ENCODE measurements around the gene MVK.
"Not testable (repeated sequence)": the region's sequence is repeated elsewhere in the genome, so short reads cannot be mapped to it uniquely, and the experiment has no call there.

Gene MVK

DNA sequence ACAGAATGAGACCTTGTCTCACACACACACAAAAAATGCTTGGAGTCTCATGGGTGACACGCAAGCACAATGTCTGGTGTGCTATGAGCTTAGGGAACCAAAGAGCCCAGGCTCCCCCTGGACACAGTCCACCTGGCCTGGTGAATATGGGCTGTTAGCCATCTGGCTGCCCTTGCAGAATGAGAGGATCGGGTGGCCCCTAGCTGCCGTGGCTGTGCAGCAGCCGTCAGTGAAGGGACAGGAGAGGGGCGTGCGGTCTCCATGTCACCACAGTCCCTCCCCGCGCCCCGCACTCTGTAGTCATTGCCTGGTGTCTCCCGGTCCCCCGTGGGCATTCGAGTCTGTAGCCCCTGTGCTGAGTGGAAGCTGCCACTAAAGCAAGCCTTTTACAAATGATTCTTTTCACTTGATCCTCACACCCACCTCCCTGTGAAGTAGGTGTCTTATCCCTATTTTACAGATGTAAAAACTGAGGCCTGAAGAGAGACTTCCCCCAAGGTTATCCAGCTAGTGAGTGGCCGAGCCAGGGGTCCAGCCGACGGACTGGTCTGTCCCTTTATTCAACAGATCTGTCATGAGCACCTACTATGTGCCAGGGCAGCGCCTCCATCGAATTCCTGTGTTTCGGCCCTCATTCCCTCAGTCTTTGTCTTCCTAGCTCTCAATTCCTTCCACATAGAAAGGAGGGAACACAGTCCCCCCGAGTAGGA lies 18.8 kb downstream of the MVK start:
- no peak for DNase-seq

DNA sequence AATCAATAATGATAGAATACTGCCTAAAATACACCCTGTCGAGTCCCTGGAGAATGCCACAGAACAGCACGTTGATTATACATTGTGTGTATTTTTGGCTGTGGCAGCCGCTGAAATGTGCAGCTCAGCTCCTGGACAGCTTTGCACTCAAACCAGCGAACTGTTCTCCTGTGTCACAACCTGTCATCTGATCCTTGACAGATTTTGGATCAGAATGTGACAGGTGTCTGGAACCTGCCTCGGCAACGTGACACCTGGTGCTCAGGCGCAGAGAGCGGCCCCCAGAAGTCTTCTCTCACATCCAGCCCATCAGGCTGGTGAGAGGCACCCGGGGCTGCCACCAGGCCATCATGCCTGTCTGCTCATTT lies 19.3 kb downstream of the MVK start:
- DNase-seq: no peak

DNA sequence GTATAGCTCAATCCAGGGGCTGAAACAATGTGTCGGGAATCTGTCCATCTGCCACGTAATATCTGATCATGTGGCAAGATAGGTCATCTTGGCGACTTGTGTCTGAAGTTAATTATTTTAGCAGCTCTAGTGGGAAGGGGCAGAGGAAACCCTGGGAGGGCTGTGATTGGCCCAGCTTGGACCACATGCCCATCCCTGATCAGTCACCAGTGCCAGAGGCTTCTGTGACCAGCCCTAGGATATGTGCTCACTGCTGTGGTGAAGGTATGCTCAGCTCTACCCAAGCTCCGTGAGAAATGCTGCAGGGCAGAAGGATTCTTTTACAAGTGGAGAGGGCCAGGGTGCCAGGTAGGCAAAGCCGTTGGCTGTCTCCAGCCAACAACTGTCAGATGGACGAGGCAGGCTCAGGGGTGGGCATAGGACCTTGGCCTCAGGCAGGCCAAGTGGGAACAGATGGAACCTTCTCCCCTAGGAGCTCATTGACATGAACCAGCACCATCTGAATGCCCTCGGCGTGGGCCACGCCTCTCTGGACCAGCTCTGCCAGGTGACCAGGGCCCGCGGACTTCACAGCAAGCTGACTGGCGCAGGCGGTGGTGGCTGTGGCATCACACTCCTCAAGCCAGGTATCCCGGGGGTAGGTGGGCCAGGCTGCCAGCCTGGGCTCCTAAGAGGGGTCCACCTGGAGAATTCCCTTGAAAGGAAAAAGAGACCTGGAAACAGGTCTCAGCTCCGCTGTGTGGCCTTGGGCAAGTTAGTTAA lies 21.1 kb downstream of the MVK start:
- DNase-seq: no peak

DNA sequence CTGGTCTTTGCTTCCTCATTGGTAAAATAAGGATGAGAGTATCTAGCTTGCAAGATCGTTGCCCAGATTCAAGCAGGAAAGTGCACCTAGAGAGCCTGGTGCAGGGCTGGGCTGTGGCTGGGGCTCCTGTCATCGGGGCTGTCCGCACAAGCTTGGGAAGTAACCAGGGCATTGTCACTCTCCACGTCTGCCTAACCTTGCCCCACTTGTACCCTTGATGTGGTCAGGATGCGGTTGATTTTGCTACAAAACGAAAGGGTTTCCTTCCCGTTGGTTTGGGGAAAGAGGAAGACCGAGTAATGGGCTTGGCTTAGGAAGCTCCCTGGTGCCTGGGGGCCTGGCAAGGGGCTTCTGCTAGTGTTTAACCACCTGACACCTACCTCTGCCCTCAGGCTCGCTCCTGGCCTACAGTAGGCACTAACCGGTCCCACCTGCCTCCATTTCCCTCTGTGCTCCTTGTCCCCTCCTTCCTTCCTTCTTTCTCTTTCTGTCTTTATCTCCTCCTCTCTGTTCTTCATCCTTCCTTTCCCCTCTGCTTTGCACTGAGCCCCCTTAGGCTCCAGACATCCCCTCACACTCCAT lies 21.8 kb downstream of the MVK start:
- no peak for DNase-seq

DNA sequence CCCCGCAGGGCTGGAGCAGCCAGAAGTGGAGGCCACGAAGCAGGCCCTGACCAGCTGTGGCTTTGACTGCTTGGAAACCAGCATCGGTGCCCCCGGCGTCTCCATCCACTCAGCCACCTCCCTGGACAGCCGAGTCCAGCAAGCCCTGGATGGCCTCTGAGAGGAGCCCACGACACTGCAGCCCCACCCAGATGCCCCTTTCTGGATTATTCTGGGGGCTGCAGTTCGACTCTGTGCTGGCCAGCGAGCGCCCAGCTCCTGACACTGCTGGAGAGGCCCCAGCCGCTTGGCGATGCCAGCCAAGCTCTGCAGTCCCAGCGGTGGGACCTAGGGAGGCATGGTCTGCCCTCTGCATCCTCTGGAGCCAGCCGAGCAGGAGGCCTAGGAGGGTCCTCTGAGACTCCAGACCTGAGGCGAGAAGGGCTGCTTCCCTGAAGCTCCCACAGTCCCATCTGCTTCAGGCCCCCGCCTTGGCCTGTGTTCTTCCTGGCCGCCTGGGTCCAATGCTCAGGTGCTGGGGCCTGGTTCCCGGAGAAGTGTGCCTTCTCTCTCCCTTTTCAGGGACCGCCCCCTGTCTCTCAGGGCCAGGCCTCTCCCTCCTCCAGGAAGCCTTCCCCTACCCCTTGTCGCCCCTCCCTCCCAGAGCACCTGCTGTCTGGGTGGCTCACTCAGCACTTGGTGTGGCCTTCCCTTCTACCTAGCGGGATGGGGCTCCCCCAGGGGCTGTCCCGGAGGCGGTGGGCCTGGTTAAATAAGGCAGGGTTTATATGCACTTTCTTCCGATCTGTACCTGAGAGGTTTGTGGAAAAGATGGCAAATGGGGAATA lies 23.0 kb downstream of the MVK start:
- DNase-seq: no peak

DNA sequence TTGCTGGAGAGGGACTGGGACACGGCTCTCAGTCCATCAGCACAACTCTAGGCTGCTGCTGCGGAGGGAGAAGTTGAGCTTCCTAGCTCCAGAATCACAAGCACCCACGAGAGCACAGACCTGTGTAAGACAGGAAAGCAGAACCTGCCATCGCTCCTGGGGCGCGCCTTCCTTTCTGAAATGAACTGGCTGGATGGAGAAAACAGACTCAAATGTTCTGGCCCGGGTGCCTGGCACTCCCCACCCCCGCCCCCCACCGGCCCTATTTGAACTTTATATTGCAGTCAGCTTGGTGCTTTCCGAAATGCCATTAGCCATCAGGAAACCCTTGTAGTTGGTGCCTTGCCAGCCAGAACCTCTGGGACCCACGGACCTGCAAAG lies 23.8 kb downstream of the MVK start:
- DNase-seq: no peak

DNA sequence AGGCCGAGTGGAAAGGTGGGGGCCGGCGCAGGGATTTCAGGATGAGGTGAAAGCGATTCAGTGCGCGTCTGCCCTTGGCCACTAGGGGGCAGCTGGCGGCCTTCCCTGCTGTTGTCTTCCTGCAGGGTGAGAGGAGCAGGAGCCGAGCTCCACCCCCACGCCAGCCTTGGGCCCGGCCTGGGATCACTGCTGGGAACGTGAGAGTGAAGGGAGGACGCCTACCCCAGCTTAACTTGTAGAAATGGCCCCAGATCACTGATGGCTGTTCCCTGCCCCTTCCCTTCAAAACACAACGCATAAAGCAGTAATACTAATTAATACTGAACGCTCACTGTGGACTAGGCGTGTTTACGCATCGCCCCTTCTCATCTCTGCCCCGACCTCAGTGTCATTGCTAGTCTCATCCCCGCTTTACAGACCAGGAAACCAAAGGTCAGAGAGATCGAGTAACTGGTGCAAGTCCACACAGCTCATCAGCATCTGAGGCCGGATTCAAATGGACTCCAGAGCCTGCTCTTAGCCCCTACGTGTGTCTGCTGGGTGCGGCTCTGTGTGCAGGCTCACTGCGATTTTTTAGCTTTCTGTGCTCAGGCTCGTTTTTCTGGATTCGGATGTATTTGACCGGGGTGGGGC lies 24.3 kb downstream of the MVK start:
- peak; percentile 35 for DNase-seq

GRCh38 chr12:109598428-109598854 lies 24.8 kb downstream of the MVK start:
- DNase-seq: no peak

- DNase-seq: no peak
Measured at GRCh38 chr12:109599087-109599486, 25.5 kb downstream of the MVK start.

DNA sequence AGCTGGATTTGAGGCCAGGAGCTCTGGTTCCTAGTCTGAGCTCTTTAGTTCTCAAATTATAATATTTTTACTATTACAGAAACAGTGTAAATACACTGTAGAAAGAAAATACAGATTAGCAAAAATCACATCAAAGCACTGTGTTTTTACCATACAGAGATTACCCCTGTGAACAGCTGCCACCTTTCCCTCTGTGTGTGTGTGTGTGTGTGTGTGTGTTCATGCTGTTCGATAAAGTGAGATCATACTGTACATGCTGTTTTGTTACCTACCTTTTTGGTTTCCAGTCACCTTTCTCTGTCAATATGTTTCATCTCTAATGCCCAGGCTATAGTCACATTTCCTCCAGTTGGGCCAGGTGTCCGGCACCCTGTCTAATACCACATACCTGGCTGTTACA lies 26.9 kb downstream of the MVK start:
- no peak for DNase-seq

DNA sequence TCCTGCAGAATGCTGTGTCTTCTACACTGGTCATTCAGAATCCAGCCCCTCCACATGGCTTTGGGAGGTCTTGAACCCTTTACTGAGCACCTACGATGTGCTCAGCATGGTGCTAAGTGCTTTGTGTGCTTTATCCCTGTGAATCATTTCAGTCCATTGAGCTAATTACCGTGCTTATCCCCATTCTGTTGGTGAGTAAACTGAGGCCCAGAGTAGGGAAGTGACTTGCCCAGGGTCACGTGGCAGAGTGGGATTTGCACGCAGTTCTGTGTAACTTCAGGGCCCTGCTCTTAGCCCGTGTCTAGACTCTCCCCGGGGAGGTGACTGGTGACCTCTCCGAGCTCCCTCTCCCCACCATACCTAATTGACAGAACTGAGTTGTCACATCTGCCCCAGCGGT lies 27.4 kb downstream of the MVK start:
- no peak for DNase-seq

GRCh38 chr12:109601557-109601956 lies 28.0 kb downstream of the MVK start:
- no peak for DNase-seq

GRCh38 chr12:109602132-109602531 lies 28.5 kb downstream of the MVK start:
- DNase-seq: not testable (repeated sequence)

DNA sequence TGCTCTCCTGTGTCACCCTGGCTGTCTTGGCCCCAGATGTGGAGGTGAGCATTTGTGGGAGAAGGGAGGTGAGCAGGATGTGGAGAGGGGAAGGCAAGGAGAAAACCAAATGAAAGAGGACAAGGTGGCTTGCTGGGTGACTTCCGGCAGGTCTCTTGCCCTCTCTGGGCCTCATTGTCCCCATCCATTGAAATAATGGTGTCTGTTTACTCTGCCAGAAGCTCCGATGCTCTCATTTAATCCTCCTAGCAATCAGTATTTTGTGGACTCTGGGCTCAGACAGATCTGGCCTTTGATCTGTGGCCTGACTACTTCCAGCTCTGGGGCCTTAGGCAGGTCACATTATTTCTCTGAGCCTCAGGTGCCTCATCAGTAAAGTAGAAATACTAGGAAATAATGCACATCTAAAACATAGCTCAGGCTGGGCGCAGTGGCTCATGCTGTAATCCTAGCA lies 30.6 kb downstream of the MVK start:
- DNase-seq: no peak

- no peak for DNase-seq
Measured at GRCh38 chr12:109605016-109605415, 31.4 kb downstream of the MVK start.

DNA sequence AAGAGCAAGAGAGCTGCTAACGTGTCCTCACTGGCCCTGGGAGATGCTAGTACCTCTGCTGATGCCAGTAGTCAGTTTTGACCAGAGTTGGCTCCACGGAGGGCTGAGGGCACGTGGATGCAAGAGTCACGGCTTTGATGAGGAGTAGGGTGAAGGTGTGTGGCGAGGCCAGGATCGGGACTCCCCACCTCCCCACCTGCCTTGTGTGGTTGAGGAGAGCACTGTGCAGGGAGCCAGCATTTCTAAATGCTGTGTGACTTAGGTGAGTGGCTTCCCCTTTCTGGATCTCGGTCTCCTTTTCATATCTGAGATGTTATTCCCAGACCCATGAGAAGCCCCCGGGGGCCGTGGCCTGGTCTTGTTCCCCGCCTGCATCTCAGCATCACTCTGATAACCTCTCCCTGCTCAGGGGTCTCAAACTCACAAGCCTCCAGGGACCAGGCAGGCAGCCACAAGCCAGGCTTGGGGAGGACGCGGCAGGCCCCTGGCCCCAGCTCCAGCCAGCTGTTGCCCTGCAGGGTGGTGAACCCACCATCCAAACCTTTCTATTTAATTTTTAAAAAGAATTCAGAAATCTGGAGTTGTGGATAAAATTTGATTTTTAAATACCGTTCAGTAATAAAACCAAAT lies 32.1 kb downstream of the MVK start:
- DNase-seq: no peak

- no peak for DNase-seq
Measured at GRCh38 chr12:109606320-109607028, 32.9 kb downstream of the MVK start.

DNA sequence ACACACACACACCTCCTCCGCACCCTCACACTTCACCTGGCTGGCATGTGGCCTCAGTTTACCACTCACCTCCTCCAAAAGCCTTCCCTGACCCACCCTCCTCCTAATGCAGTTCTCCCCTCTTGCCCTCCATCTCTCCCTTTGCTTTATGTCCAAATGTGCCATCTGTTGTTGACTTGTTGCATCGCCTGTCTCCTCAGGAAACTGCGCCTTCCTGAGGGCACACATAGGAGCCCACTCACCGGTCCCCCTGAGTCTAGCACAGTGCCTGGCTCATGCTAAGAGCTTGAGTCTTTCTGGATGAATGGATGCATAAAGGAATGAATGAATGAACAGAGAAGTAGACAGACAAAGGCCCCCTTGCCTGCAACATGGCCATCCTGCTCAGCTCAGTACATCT lies 34.0 kb downstream of the MVK start:
- DNase-seq: no peak

- DNase-seq: no peak
Measured at GRCh38 chr12:109608270-109608669, 34.7 kb downstream of the MVK start.

- DNase-seq: no peak
Measured at GRCh38 chr12:109608793-109609192, 35.2 kb downstream of the MVK start.

GRCh38 chr12:109609342-109609741 lies 35.7 kb downstream of the MVK start:
- DNase-seq: no peak

- no peak for DNase-seq
Measured at GRCh38 chr12:109610523-109610922, 36.9 kb downstream of the MVK start.

Data from NCI-H1048 (cell line).